ENCODE measurements around the gene SYNPR. TPM values are rescaled to one million over a fixed set of nuclear protein-coding genes. Genes with fewer than 3 reads are reported as not detected.
A peak's percentile ranks its signal among the peaks of the same experiment; 100 is the strongest.

SYNPR gene
- total RNA-seq (2022): not detected in 2 replicates
- percentile 2 among the genes with signal in this experiment for Bru-seq, nascent RNA
- percentile 1 among the genes with signal in this experiment for BruChase-seq, experiment 1, labeled RNA remaining after a 2-hour chase
- BruChase-seq, experiment 2, labeled RNA remaining after a 6-hour chase: percentile 1 among the genes with signal in this experiment
- long read RNA-seq: 0 reads

DNA sequence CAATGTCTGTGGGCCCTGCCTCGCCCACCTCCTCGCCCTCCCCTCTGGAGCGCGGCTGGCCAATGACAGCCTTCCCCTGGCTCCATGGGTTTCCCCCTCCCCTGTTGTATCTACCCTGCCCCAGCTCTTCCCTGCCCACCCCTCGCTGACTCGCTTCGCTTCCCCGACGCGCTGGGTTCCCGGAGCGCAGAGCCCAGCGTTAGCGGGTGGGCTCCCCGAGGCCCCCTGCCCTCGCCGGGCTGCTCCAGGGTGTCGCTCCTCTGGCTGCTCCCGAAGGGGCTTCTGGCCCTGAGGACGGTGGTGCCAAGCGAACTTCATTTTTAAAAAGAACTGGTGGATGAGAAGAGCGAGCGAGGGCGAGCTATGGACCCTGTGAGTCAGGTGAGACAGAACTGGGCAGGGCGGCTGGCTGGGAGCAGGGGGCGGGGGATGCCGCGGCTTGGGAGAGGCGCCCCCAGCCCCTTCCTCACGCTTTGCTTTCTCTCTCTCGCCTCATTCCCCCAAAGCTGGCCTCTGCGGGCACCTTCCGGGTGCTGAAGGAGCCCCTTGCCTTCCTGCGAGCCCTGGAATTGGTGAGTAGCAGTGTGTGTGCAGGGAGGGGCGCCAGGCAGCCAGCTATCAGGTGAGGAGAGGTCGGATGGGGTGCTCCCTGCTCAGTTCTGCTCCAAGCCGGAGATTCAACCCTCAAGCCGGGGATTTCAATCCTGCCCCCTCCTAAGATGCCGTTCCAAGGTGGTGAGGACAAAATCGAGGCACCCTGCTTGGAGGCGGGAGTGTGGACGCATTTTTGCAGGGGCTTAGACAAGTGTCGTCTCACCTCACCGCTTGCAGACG is at the start of gene SYNPR:
Gene SYNPR (plus strand): TSS at position 138 of the 834 bp plus-strand sequence.
- Histone ChIP-seq H3K4me1 (no peaks in the 10 kb centered on the region), H3K36me3 (ENCODE audit: control insufficient read depth, insufficient read depth, low read length) (no peaks in the 10 kb centered on the region), H3K4me3 (ENCODE audit: low read depth, low read length) (no peak within 1 kb of the TSS), H3K27me3 (replicated peaks; ENCODE audit: control insufficient read depth, insufficient read depth, low read length) (no peaks in the 10 kb centered on the region), H3K9me3 (no peaks in the 10 kb centered on the region)
- intact Hi-C loops (cut with micrococcal nuclease; ENCODE audit: unreplicated experiment): no loop called here
- TF ChIP-seq, protein P1, sequence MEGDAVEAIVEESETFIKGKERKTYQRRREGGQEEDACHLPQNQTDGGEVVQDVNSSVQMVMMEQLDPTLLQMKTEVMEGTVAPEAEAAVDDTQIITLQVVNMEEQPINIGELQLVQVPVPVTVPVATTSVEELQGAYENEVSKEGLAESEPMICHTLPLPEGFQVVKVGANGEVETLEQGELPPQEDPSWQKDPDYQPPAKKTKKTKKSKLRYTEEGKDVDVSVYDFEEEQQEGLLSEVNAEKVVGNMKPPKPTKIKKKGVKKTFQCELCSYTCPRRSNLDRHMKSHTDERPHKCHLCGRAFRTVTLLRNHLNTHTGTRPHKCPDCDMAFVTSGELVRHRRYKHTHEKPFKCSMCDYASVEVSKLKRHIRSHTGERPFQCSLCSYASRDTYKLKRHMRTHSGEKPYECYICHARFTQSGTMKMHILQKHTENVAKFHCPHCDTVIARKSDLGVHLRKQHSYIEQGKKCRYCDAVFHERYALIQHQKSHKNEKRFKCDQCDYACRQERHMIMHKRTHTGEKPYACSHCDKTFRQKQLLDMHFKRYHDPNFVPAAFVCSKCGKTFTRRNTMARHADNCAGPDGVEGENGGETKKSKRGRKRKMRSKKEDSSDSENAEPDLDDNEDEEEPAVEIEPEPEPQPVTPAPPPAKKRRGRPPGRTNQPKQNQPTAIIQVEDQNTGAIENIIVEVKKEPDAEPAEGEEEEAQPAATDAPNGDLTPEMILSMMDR (IDR thresholded peaks at IDR 0.05; ENCODE audit: insufficient read depth in 1 of 2, low read depth in 1 of 2, low read length in 1 of 2, severe bottlenecking in 1 of 2, unreplicated experiment in 1 of 2): no peak
- no peak for DNase-seq
- Mint-ChIP-seq H3K36me3 (ENCODE audit: insufficient read depth, unreplicated experiment) (no peaks in the 10 kb centered on the region), H3K9me3 (ENCODE audit: unreplicated experiment) (no peaks in the 10 kb centered on the region), H3K27me3 (ENCODE audit: insufficient read depth, unreplicated experiment) (peaks cover 2% of the 10 kb centered on the region), H3K27ac (ENCODE audit: unreplicated experiment) (no peak within 1 kb of the TSS), H3K4me3 (ENCODE audit: unreplicated experiment) (no peak within 1 kb of the TSS), H3K4me1 (ENCODE audit: low read depth, unreplicated experiment) (no peaks in the 10 kb centered on the region)
- ChIA-PET CTCF (no interaction called here), POLR2A (no interaction called here)
- BruUV-seq (replicated peaks): no TSS peak

DNA sequence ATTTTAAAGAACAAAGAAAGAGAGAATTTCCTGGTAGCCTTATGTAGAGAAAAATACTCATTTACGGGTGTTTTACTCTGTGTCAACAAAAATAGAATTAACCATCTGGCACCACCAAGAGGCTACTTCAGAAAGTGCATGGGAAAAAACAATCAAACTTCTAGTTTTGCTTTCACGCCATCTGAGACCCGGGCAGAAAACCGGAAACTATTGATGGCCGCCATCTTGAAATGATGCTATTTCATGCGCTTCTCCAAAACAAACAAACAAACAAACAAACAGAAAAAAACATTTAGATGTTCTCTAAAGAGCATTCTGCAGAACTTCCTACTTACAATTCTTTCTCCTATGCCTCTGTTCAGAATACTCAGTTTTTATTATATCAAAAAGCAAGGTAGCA is 49.4 kb upstream of the SYNPR start:
- CTCF ChIA-PET: interaction anchor here (0.5 kb wide), 1 partner anchor 353 kb away, joined by 5 read pairs; no protein-coding TSS in a partner anchor
- intact Hi-C loops (cut with micrococcal nuclease; ENCODE audit: unreplicated experiment): loop anchor here (2.0 to 5.0 kb wide), 2 partner anchors 356 to 562 kb away; no protein-coding TSS in a partner anchor
- BruUV-seq (replicated peaks): no TSS peak

GRCh38 chr3:63230146-63230545 is 48.0 kb upstream of the SYNPR start:
- no peak overlapping the region for H3K27ac Mint-ChIP-seq (ENCODE audit: unreplicated experiment)
- Histone ChIP-seq H3K27me3 (replicated peaks; ENCODE audit: control insufficient read depth, insufficient read depth, low read length) (no peaks in the 10 kb centered on the region), H3K36me3 (ENCODE audit: control insufficient read depth, insufficient read depth, low read length) (no peaks in the 10 kb centered on the region), H3K4me3 (ENCODE audit: low read depth, low read length) (no peak overlapping the region), H3K9me3 (no peaks in the 10 kb centered on the region), H3K4me1 (no peaks in the 10 kb centered on the region)
- no peak overlapping the region for H3K4me3 Mint-ChIP-seq (ENCODE audit: unreplicated experiment)
- TF ChIP-seq, protein P1 (IDR thresholded peaks at IDR 0.05; ENCODE audit: insufficient read depth in 1 of 2, low read depth in 1 of 2, low read length in 1 of 2, severe bottlenecking in 1 of 2, unreplicated experiment in 1 of 2): no peak
- CTCF ChIA-PET: no interaction called here
- H3K27me3 Mint-ChIP-seq (ENCODE audit: insufficient read depth, unreplicated experiment): peaks cover 5% of the 10 kb centered on the region
- no peak for DNase-seq
- H3K36me3 Mint-ChIP-seq (ENCODE audit: insufficient read depth, unreplicated experiment): no peaks in the 10 kb centered on the region
- no peaks in the 10 kb centered on the region for H3K9me3 Mint-ChIP-seq (ENCODE audit: unreplicated experiment)
- no TSS peak for BruUV-seq (replicated peaks)
- POLR2A ChIA-PET: no interaction called here
- H3K4me1 Mint-ChIP-seq (ENCODE audit: low read depth, unreplicated experiment): no peaks in the 10 kb centered on the region
- intact Hi-C loops (cut with micrococcal nuclease; ENCODE audit: unreplicated experiment): no loop called here

More for the DNA sequence above, 49.4 kb upstream of the SYNPR start:
- no peak overlapping the region for H3K27ac Mint-ChIP-seq (ENCODE audit: unreplicated experiment)
- H3K27me3 Mint-ChIP-seq (ENCODE audit: insufficient read depth, unreplicated experiment): peaks cover 5% of the 10 kb centered on the region
- no peaks in the 10 kb centered on the region for H3K4me1 Mint-ChIP-seq (ENCODE audit: low read depth, unreplicated experiment)
- no peaks in the 10 kb centered on the region for H3K36me3 Mint-ChIP-seq (ENCODE audit: insufficient read depth, unreplicated experiment)
- Histone ChIP-seq H3K4me3 (ENCODE audit: low read depth, low read length) (no peak overlapping the region), H3K9me3 (no peaks in the 10 kb centered on the region), H3K4me1 (no peaks in the 10 kb centered on the region), H3K27me3 (replicated peaks; ENCODE audit: control insufficient read depth, insufficient read depth, low read length) (no peaks in the 10 kb centered on the region), H3K36me3 (ENCODE audit: control insufficient read depth, insufficient read depth, low read length) (no peaks in the 10 kb centered on the region)
- POLR2A ChIA-PET: no interaction called here
- no peaks in the 10 kb centered on the region for H3K9me3 Mint-ChIP-seq (ENCODE audit: unreplicated experiment)
- TF ChIP-seq, protein P1 (IDR thresholded peaks at IDR 0.05; ENCODE audit: insufficient read depth in 1 of 2, low read depth in 1 of 2, low read length in 1 of 2, severe bottlenecking in 1 of 2, unreplicated experiment in 1 of 2): peak; percentile 47 to 54
- DNase-seq: peak; percentile 37 to 41
- no peak overlapping the region for H3K4me3 Mint-ChIP-seq (ENCODE audit: unreplicated experiment)
